Endothelial cell of umbilical vein (primary cell): Measurements from ENCODE around the gene HCFC1. TPM values are rescaled to one million over a fixed set of nuclear protein-coding genes. Genes with fewer than 3 reads are reported as not detected.

Experiments used
- BruUV-seq: library from RNA; stranded (reverse); fragments of 400-500 nt; replicated peaks from 2 replicates; lab custom pipeline; 2021; lab: Mats Ljungman, UMichigan
- CTCF ChIA-PET: fragments of 300-600, 350-600 bp; sonication (Branson Sonifier 250); formaldehyde crosslinking; loops from one replicate; lab custom pipeline; 2021; ENCODE audit warnings: antibody characterized with exemption, inconsistent platforms; lab: Charles Lee
- POLR2A ChIA-PET: fragments of 300-600, 350-600 bp; sonication (Branson Sonifier 250); formaldehyde crosslinking; loops from one replicate; lab custom pipeline; 2021; ENCODE audit warnings: antibody characterized with exemption, inconsistent platforms; lab: Charles Lee
- DNase-seq: peaks from one replicate; pipeline ENCODE4 v3.0.0-alpha.2; 2011; ENCODE audit warnings: low read depth, low spot score
- FAIRE-seq: peaks from 2 replicates; lab custom pipeline; 2011; peaks lifted over from hg19 to GRCh38; lab: Jason Lieb, UNC
- H2AFZ ChIP-seq: 2 replicates; pipeline ENCODE4 v1.6.0; 2012; ENCODE audit warnings: low read depth, low read length, control low read depth, inconsistent platforms
- H3K27ac ChIP-seq: 2 replicates; pipeline ENCODE4 v1.5.1; 2011; ENCODE audit warnings: low read depth, mild to moderate bottlenecking, control low read depth, low read length, moderate library complexity; ENCODE audit not compliant: insufficient read depth
- H3K27me3 ChIP-seq, 2 experiments: 2 replicates each; pipeline versions ENCODE4 v1.6.0 to v1.6.1; 2011; ENCODE audit warnings: low read length in 2 of 2, mixed read lengths in 1 of 2; ENCODE audit not compliant: control insufficient read depth in 2 of 2, insufficient read depth in 2 of 2
- H3K36me3 ChIP-seq, 2 experiments: 2 replicates in 1 of 2; 3 replicates in 1 of 2; pipeline ENCODE4 v1.5.1; 2011; ENCODE audit warnings: low read length in 2 of 2, mild to moderate bottlenecking in 1 of 2, moderate library complexity in 1 of 2; ENCODE audit not compliant: control insufficient read depth in 2 of 2, insufficient read depth in 2 of 2; ENCODE audit errors: extremely low read depth in 1 of 2
- H3K4me1 ChIP-seq: 3 replicates; pipeline ENCODE4 v1.5.1; 2011; ENCODE audit warnings: mild to moderate bottlenecking, low read length; ENCODE audit not compliant: control insufficient read depth, insufficient read depth; ENCODE audit errors: extremely low read depth
- H3K4me2 ChIP-seq: 2 replicates; pipeline ENCODE4 v1.6.1; 2011; ENCODE audit warnings: low read length, control low read depth, mixed read lengths; ENCODE audit not compliant: insufficient read depth
- H3K4me3 ChIP-seq, 3 experiments: fragments of 200-600 bp in 1 of 3; sonication (generic), shearing (Covaris generic) in 1 of 3; replicated peaks in 1 of 3; 2 replicates each; pipeline ENCODE4 v1.5.1; 2011 to 2016; ENCODE audit warnings: control low read depth in 3 of 3, low read length in 3 of 3, mild to moderate bottlenecking in 2 of 3, inconsistent platforms in 1 of 3, low read depth in 1 of 3, moderate library complexity in 1 of 3; ENCODE audit not compliant: insufficient read depth in 1 of 3
- H3K79me2 ChIP-seq: 2 replicates; pipeline ENCODE4 v1.6.0; 2012; ENCODE audit warnings: low read length, inconsistent platforms; ENCODE audit not compliant: control insufficient read depth, insufficient read depth
- H3K9ac ChIP-seq: replicated peaks from 2 replicates; pipeline ENCODE3; 2011; ENCODE audit warnings: low read length, control low read depth; ENCODE audit not compliant: insufficient read depth; ENCODE audit errors: extremely low read depth
- H3K9me1 ChIP-seq: replicated peaks from 3 replicates; pipeline ENCODE4 v1.6.0; 2011; ENCODE audit warnings: mild to moderate bottlenecking, low read length; ENCODE audit not compliant: control insufficient read depth, insufficient read depth; ENCODE audit errors: extremely low read depth
- H3K9me3 ChIP-seq: replicated peaks from 2 replicates; pipeline ENCODE4 v1.5.1; 2012; ENCODE audit warnings: low read length, inconsistent platforms; ENCODE audit not compliant: control insufficient read depth, insufficient read depth
- H4K20me1 ChIP-seq: replicated peaks from 2 replicates; pipeline ENCODE3; 2011; ENCODE audit warnings: mild to moderate bottlenecking, low read length; ENCODE audit not compliant: control insufficient read depth, insufficient read depth; ENCODE audit errors: extremely low read depth
- EZH2 ChIP-seq: IDR thresholded peaks from 2 replicates; pipeline ENCODE4 v1.6.1; 2012; ENCODE audit warnings: borderline replicate concordance, low read depth, mild to moderate bottlenecking, moderate library complexity, low read length, inconsistent platforms; ENCODE audit not compliant: severe bottlenecking
- JUN ChIP-seq: IDR thresholded peaks from 2 replicates; pipeline ENCODE4 v1.6.1; 2011; ENCODE audit warnings: borderline replicate concordance, low read depth; ENCODE audit not compliant: insufficient read length, insufficient read depth
- MAX ChIP-seq: IDR thresholded peaks from 2 replicates; pipeline ENCODE4 v1.6.1; 2011; ENCODE audit not compliant: insufficient read depth, insufficient read length
- MYC ChIP-seq: IDR thresholded peaks from one replicate; pipeline ENCODE4 v1.6.1; 2011; ENCODE audit warnings: mild to moderate bottlenecking, low read depth, low read length
- POLR2A ChIP-seq: IDR thresholded peaks from 2 replicates; pipeline ENCODE4 v1.6.1; 2012; ENCODE audit warnings: low read depth, mild to moderate bottlenecking, control low read depth, low read length
- POLR2AphosphoS5 ChIP-seq: IDR thresholded peaks from 2 replicates; pipeline ENCODE4 v1.6.1; 2012; ENCODE audit warnings: low read depth, mild to moderate bottlenecking, control low read depth, low read length, moderate library complexity; ENCODE audit not compliant: insufficient read depth
- dilution Hi-C: fragments of 300-500 bp; cut with MboI; formaldehyde crosslinking; loops from one replicate; pipeline ENCODE4 v1.15.0; 2019; ENCODE audit warnings: low sequenced_read_pairs; ENCODE audit not compliant: extremely low pct_ligation_motif_present
- intact Hi-C: fragments of 100-400 bp; cut with micrococcal nuclease; formaldehyde crosslinking; loops from one replicate; pipeline ENCODE4 v1.10.0; 2022
- polyA plus RNA-seq, 4 experiments: library from polyadenylated mRNA; depleted of rRNA in 3 of 4; stranded (reverse) in 3 of 4; unstranded in 1 of 4; fragments of >200 nt; gene quantifications; 2 replicates each; pipeline versions ENCODE4 v1.2.1 to v1.2.3, GENCODE V29; 2011 to 2012; ENCODE audit warnings: missing spikeins in 1 of 4
- total RNA-seq: library from RNA; stranded (reverse); gene quantifications from 2 replicates; pipeline ENCODE4 v1.2.3, GENCODE V29; 2021
- TF ChIP-seq, protein P1 (sequence below), 2 donors: IDR thresholded peaks; 1 replicate in 1 of 2; 2 replicates in 1 of 2; pipeline ENCODE4 v1.5.1; 2011; ENCODE audit warnings: low read length in 2 of 2, mild to moderate bottlenecking in 2 of 2, moderate library complexity in 2 of 2, control low read depth in 1 of 2, inconsistent platforms in 1 of 2, low read depth in 1 of 2; ENCODE audit not compliant: insufficient read depth in 1 of 2; ENCODE audit errors: extremely low read depth in 1 of 2

HCFC1 gene
- total and polyA plus RNA-seq, 2 donors (not counting 3 experiments of a cell fraction or from before 2014, with no cell fraction given) = 15.9 to 85.9 TPM

GRCh38 chrX:153907456-153907855, 64.2 kb downstream of the HCFC1 start:
- Histone ChIP-seq H3K79me2 (no peaks in the 10 kb centered on the region), H3K4me1 (no peaks in the 10 kb centered on the region), H3K36me3 (no peaks in the 10 kb centered on the region), H3K4me3 (no peak overlapping the region), H4K20me1 (no peaks in the 10 kb centered on the region), H3K9me1 (no peaks in the 10 kb centered on the region), H2AFZ (no peak overlapping the region), H3K27ac (no peak overlapping the region), H3K9me3 (no peaks in the 10 kb centered on the region), H3K9ac (no peak overlapping the region), H3K4me2 (no peak overlapping the region), H3K27me3 (no peaks in the 10 kb centered on the region)
- CTCF ChIA-PET = no interaction called here
- TF ChIP-seq POLR2A (no peak), EZH2 (no peak), POLR2AphosphoS5 (no peak), JUN (no peak), MYC (no peak), MAX (no peak)
- TF ChIP-seq, protein P1, sequence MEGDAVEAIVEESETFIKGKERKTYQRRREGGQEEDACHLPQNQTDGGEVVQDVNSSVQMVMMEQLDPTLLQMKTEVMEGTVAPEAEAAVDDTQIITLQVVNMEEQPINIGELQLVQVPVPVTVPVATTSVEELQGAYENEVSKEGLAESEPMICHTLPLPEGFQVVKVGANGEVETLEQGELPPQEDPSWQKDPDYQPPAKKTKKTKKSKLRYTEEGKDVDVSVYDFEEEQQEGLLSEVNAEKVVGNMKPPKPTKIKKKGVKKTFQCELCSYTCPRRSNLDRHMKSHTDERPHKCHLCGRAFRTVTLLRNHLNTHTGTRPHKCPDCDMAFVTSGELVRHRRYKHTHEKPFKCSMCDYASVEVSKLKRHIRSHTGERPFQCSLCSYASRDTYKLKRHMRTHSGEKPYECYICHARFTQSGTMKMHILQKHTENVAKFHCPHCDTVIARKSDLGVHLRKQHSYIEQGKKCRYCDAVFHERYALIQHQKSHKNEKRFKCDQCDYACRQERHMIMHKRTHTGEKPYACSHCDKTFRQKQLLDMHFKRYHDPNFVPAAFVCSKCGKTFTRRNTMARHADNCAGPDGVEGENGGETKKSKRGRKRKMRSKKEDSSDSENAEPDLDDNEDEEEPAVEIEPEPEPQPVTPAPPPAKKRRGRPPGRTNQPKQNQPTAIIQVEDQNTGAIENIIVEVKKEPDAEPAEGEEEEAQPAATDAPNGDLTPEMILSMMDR (IDR thresholded peaks at IDR 0.05; ENCODE audit: extremely low read depth in 1 of 2, insufficient read depth in 1 of 2, low read depth in 1 of 2, low read length in 2 of 2) = no peak
- intact Hi-C loops (no loop called here), dilution Hi-C loops (no loop called here)
- POLR2A ChIA-PET = no interaction called here
- DNase-seq (no peak), FAIRE-seq (no peak)
- no TSS peak for BruUV-seq
